HG02970 (cell line): ENCODE measurements around the gene TNS3.

Experiments
- ATAC-seq: cut with Tn5 transposase; IDR thresholded peaks from one replicate; pipeline ENCODE4 v1.9.1; 2021; ENCODE audit warnings: mild to moderate bottlenecking, moderate library complexity, moderate number of reproducible peaks; ENCODE audit not compliant: unreplicated experiment, low FRiP score

The TNS3 gene

GRCh38 chr7:47254081-47254977 lies 327.6 kb downstream of the TNS3 start:
- peak; percentile 83 for ATAC-seq

GRCh38 chr7:47253650-47254080 lies 328.2 kb downstream of the TNS3 start:
- ATAC-seq, result peak; percentile 13

GRCh38 chr7:47252675-47253074 lies 329.2 kb downstream of the TNS3 start:
- ATAC-seq, result no peak

GRCh38 chr7:47249361-47249760 lies 332.6 kb downstream of the TNS3 start:
- ATAC-seq, result no peak

GRCh38 chr7:47248797-47249196 lies 333.1 kb downstream of the TNS3 start:
- no peak for ATAC-seq

- ATAC-seq, result no peak
Observed at GRCh38 chr7:47247132-47247531, 334.8 kb downstream of the TNS3 start.

GRCh38 chr7:47244692-47245091 lies 337.2 kb downstream of the TNS3 start:
- no peak for ATAC-seq

GRCh38 chr7:47241112-47242065 lies 340.5 kb downstream of the TNS3 start:
- ATAC-seq, result no peak

GRCh38 chr7:47239931-47240421 lies 341.9 kb downstream of the TNS3 start:
- ATAC-seq, result no peak

- ATAC-seq, result no peak
Observed at GRCh38 chr7:47239034-47239433, 342.9 kb downstream of the TNS3 start.

- no peak for ATAC-seq
Observed at GRCh38 chr7:47236480-47237129, 345.3 kb downstream of the TNS3 start.

GRCh38 chr7:47233996-47234395 lies 347.9 kb downstream of the TNS3 start:
- ATAC-seq, result no peak

- ATAC-seq, result no peak
Observed at GRCh38 chr7:47232751-47233412, 349.0 kb downstream of the TNS3 start.

- ATAC-seq, result no peak
Observed at GRCh38 chr7:47231627-47232026, 350.3 kb downstream of the TNS3 start.

- ATAC-seq, result no peak
Observed at GRCh38 chr7:47231032-47231431, 350.9 kb downstream of the TNS3 start.

- no peak for ATAC-seq
Observed at GRCh38 chr7:47228386-47229014, 353.4 kb downstream of the TNS3 start.

- peak; percentile 75 for ATAC-seq
Observed at GRCh38 chr7:47227762-47228177, 354.1 kb downstream of the TNS3 start.

- ATAC-seq, result no peak
Observed at GRCh38 chr7:47226696-47227095, 355.2 kb downstream of the TNS3 start.

GRCh38 chr7:47225387-47226131 lies 356.4 kb downstream of the TNS3 start:
- ATAC-seq, result no peak
